GM12865 (cell line): ENCODE data around the gene RPL35.
A peak's percentile ranks its signal among the peaks of the same experiment; 100 is the strongest.

Experiments used
- DNase-seq: peaks from one replicate; pipeline ENCODE4 v3.0.0; 2010; ENCODE audit warnings: low read depth
- H3K4me3 ChIP-seq: 2 replicates; pipeline ENCODE4 v1.5.1; 2011; ENCODE audit warnings: mild to moderate bottlenecking, low read depth, low read length, control low read depth
- CTCF ChIP-seq: IDR thresholded peaks from 2 replicates; pipeline ENCODE4 v1.5.1; 2011; ENCODE audit warnings: low read length, control low read depth, low read depth, inconsistent platforms; ENCODE audit not compliant: insufficient read depth; ENCODE audit errors: missing control alignments

The RPL35 gene

GRCh38 chr9:124857533-124858162, 4.1 kb downstream of the RPL35 start:
- TF ChIP-seq CTCF = no peak
- H3K4me3 ChIP-seq = no peak overlapping the region

GRCh38 chr9:124855944-124856765, 5.6 kb downstream of the RPL35 start:
- H3K4me3 ChIP-seq = no peak overlapping the region
- peak; percentile 54 for DNase-seq

More at GRCh38 chr9:124857533-124858162, 4.1 kb downstream of the RPL35 start:
- no peak for DNase-seq

GRCh38 chr9:124855566-124855943, 6.2 kb downstream of the RPL35 start:
- no peak overlapping the region for H3K4me3 ChIP-seq
- TF ChIP-seq CTCF = no peak
- DNase-seq = no peak

More at GRCh38 chr9:124855944-124856765, 5.6 kb downstream of the RPL35 start:
- peak; percentile 27 for TF ChIP-seq CTCF

GRCh38 chr9:124854822-124855221, 6.9 kb downstream of the RPL35 start:
- DNase-seq = no peak
- H3K4me3 ChIP-seq = no peak overlapping the region
- no peak for TF ChIP-seq CTCF

- DNase-seq = no peak
- no peak for TF ChIP-seq CTCF
- H3K4me3 ChIP-seq = no peak overlapping the region
These were observed 7.6 kb downstream of the RPL35 start for GRCh38 chr9:124854161-124854560.

GRCh38 chr9:124853605-124854143, 8.1 kb downstream of the RPL35 start:
- no peak for TF ChIP-seq CTCF
- DNase-seq = no peak
- H3K4me3 ChIP-seq = peak overlapping the region; percentile 48; the same call in 1 of the 2 replicates
